GM21737 (cell line): ENCODE results near the gene FBXO33.
"Not testable (repeated sequence)": the region's sequence is repeated elsewhere in the genome, so short reads cannot be mapped to it uniquely, and the experiment has no call there.

Experiments
- ATAC-seq: cut with Tn5 transposase; IDR thresholded peaks from one replicate; pipeline ENCODE4 v1.9.1; 2021; ENCODE audit warnings: mild to moderate bottlenecking, moderate library complexity; ENCODE audit not compliant: unreplicated experiment

FBXO33 gene

DNA sequence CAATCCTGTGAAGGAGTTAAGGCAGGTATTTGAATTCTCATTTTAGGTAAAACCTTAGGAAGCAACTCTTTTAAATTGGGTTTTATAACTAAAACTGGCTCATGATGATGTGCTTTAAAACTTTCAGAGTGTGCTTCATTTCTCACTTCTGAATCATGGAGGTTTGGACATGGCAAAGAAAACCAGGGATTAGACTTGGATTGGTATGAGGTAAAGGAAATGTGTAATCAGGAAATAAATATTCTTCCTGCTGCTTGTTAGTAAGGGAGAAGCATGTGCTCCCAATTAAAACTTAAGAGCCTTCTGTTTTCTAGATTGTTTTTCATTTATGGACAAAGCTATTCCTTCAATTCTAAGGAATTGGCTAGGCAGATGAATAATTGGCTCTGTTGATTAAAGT is 57.4 kb downstream of the FBXO33 start:
- no peak for ATAC-seq

DNA sequence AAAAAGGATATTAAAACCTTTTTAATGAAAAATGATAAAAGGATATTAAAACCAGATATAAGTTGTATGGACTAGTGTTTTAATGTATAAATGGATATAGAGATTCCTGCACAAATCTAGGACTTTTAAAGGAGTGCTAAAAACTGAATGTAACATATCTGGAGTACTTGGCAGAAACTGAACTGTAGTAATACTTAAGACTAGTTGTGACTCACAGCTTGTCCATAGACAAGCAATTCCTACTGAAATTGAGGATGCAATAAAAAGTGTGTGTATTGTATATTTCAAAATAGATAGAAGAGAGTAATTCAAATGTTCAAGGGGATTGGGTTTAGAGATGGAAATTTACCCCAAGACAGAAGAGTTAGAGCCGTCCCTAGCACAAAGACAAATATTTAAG is 59.6 kb downstream of the FBXO33 start:
- no peak for ATAC-seq

- ATAC-seq: no peak
Measured at GRCh38 chr14:39370415-39370814, 61.8 kb downstream of the FBXO33 start.

DNA sequence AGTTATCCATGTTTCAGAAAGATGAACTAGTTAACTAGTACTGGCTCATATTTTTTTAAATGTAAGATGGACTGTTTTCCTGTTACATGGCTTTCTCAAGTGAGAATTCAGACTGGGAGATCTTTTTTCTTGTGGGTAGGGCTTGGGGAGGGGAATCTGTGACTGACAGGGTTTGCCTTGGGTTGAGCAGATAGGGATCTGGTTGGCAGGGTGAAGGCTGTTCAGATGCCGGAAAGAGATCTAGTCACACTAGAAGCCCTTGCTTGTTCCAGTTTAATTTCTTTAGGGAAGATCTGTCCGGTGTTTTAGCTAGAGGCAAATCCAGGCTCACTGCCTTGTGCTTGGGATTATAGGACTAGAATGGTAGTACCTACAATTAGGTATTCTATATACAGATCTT is 63.2 kb downstream of the FBXO33 start:
- ATAC-seq: no peak

GRCh38 chr14:39368261-39368959 is 63.8 kb downstream of the FBXO33 start:
- ATAC-seq: no peak

GRCh38 chr14:39367387-39367751 is 64.9 kb downstream of the FBXO33 start:
- no peak for ATAC-seq

DNA sequence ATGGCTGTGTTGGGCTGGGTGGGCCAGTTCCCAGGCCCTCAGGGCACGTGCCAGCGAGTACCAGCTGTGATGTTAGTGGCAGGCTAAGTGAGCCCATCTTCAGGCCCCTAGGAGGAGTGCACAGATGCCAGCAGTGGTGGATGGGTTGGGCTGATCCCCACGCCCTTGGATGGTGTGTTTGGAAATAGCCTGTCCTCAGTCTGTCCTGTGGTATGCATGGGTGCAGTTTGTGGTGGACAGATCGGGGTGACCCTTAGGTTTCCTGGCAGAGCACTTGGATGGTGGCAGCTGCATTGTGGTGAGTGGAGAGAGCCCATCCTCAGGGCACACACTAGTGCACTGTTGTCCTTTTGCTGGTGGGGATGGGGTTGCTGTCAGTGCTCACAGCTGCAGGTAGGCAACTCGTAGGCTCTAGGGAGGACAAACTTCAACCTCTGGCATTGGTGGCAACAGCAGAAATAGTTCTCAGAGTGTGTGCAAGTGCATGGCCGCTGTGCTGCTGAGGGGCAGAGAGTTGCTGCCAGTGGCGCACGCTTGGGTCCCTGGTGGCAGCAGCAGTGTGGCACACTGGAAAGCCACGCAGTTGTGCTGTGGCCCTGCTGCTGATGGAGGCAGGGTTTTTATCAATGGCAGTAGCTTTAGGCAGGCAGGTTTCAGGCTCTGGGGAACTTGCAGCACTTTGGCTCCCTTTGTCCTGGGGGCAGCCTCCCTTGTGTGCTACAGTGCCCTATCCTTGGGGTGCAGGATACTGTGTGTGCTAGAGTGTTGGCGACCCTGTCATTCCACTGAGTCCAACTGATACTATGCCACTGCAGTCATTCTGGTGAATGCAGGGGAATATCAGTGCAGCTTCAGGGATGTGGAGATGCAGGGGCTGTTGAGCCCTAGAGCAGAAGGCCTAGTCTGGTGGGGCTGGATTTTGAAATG is 65.5 kb downstream of the FBXO33 start:
- no peak for ATAC-seq

DNA sequence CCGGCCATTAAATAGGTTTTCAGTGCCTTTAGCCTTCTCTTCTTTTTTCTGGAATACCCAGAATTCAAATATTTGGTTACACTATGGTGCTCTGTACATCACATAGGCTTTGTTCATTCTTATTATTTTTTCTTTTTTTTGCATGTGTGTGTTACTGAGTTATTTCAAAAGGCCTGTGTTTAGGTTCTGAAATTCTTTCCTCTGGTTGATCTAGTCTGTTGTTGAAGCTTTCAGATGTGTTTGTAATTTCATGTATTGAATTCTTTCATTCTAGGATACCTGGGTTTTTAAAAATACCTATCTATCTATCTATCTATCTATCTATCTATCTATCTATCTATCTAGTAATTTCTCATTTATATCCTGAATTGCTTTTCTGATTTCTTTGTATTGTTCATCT is 66.9 kb downstream of the FBXO33 start:
- ATAC-seq: no peak

- ATAC-seq: no peak
Measured at GRCh38 chr14:39364509-39364908, 67.7 kb downstream of the FBXO33 start.

DNA sequence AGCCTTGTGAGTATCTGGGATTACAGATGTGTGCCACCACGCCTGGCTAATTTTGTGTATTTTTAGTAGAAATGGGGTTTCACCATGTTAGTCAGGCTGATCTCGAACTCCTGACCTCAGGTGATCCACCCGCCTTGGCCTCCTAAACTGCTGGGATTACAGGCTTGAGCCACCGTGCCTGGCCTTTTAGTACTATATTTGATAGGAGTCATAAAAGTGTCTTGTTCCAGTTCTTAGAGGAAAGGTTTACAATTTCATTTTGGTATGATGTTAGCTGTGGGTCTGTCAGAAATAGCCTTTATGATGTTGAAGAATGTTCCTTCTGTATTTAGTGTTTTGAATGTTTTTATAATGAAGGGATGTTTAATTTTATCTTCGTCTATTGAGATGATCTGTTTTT is 70.7 kb downstream of the FBXO33 start:
- not testable (repeated sequence) for ATAC-seq

- no peak for ATAC-seq
Measured at GRCh38 chr14:39360316-39360715, 71.9 kb downstream of the FBXO33 start.

- ATAC-seq: not testable (repeated sequence)
Measured at GRCh38 chr14:39359069-39359468, 73.2 kb downstream of the FBXO33 start.

DNA sequence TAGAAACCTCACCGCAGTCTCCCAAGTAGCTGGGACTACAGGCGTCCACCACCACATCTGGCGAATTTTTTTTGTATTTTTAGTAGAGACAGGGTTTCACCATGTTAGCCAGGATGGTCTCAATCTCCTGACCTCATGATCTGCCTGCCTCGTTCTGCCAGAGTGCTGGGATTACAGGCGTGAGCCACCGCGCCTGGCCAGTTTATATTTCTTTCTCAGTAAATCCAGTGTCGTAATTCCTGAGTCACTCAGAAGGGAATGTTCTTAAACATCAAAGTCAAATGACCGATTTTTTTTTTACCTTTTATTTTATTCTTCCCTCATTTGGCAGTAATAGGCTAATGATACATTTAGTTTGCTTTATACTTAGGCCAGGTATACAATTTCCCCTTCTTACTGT is 80.5 kb downstream of the FBXO33 start:
- ATAC-seq: no peak

- no peak for ATAC-seq
Measured at GRCh38 chr14:39350866-39351265, 81.4 kb downstream of the FBXO33 start.
